Lower leg skin (tissue), 3 donors: ENCODE data around the gene MACROD1.

Experiments
- CTCF ChIP-seq, 3 donors: fragments of 450-650 bp; IDR thresholded peaks; one replicate each; pipeline ENCODE4 v1.5.1; 2016; ENCODE audit warnings: antibody characterized with exemption in 3 of 3, mild to moderate bottlenecking in 3 of 3, moderate library complexity in 2 of 3
- POLR2A ChIP-seq, 2 donors: fragments of 450-650 bp; IDR thresholded peaks; one replicate each; pipeline ENCODE4 v1.6.1; 2016 to 2017; ENCODE audit warnings: antibody characterized with exemption in 2 of 2, mild to moderate bottlenecking in 1 of 2, moderate library complexity in 1 of 2

- TF ChIP-seq POLR2A (IDR thresholded peaks at IDR 0.05) (no peak), CTCF (IDR thresholded peaks at IDR 0.05) (no peak)
Observed at GRCh38 chr11:64068705-64069400, 97.1 kb downstream of the MACROD1 start.
